Astrocyte (in vitro differentiated cells and primary cell): ENCODE data around the gene ROPN1B. TPM values are rescaled to one million over a fixed set of nuclear protein-coding genes. Genes with fewer than 3 reads are reported as not detected.
A peak's percentile ranks its signal among the peaks of the same experiment; 100 is the strongest.
"Not testable (repeated sequence)": the region's sequence is repeated elsewhere in the genome, so short reads cannot be mapped to it uniquely, and the experiment has no call there.

Source experiments
- DNase-seq: peaks from one replicate; pipeline ENCODE4 v3.0.0-alpha.2; 2010; ENCODE audit warnings: low read depth
- FAIRE-seq: peaks from 2 replicates; lab custom pipeline; 2011; peaks lifted over from hg19 to GRCh38; lab: Jason Lieb, UNC
- H2AFZ ChIP-seq: 2 replicates; pipeline ENCODE4 v1.6.0; 2012; ENCODE audit warnings: low read depth, low read length, inconsistent platforms
- H3K27ac ChIP-seq: 2 replicates; pipeline ENCODE4 v1.5.1; 2011; ENCODE audit warnings: low read depth, low read length, inconsistent platforms
- H3K27me3 ChIP-seq: 2 replicates; pipeline ENCODE4 v1.6.0; 2011; ENCODE audit warnings: low read length, inconsistent platforms; ENCODE audit not compliant: insufficient read depth
- H3K36me3 ChIP-seq: 2 replicates; pipeline ENCODE4 v1.5.1; 2011; ENCODE audit warnings: low read length, inconsistent platforms; ENCODE audit not compliant: insufficient read depth
- H3K4me1 ChIP-seq: 2 replicates; pipeline ENCODE4 v1.5.1; 2011; ENCODE audit warnings: low read length, inconsistent platforms; ENCODE audit not compliant: insufficient read depth
- H3K4me2 ChIP-seq: 2 replicates; pipeline ENCODE4 v1.6.0; 2012; ENCODE audit warnings: low read length, inconsistent platforms
- H3K4me3 ChIP-seq: 2 replicates; pipeline ENCODE4 v1.5.1; 2011; ENCODE audit warnings: low read depth, mild to moderate bottlenecking, low read length, inconsistent platforms; ENCODE audit not compliant: insufficient read depth
- H3K79me2 ChIP-seq: 2 replicates; pipeline ENCODE4 v1.6.0; 2012; ENCODE audit warnings: mild to moderate bottlenecking, low read length, inconsistent platforms; ENCODE audit not compliant: insufficient read depth
- H3K9ac ChIP-seq: 2 replicates; pipeline ENCODE4 v1.6.0; 2012; ENCODE audit warnings: mild to moderate bottlenecking, low read length, inconsistent platforms
- H3K9me3 ChIP-seq: 2 replicates; pipeline ENCODE4 v1.5.1; 2012; ENCODE audit warnings: low read depth, mild to moderate bottlenecking, low read length, inconsistent platforms; ENCODE audit not compliant: insufficient read depth
- H4K20me1 ChIP-seq: 2 replicates; pipeline ENCODE4 v1.6.0; 2012; ENCODE audit warnings: low read length, inconsistent platforms; ENCODE audit not compliant: insufficient read depth
- H3K27ac Mint-ChIP-seq: one replicate; pipeline ENCODE4 v1.8.0; 2021; ENCODE audit warnings: mild to moderate bottlenecking, mixed read lengths; ENCODE audit not compliant: unreplicated experiment
- H3K27me3 Mint-ChIP-seq: one replicate; pipeline ENCODE4 v1.8.0; 2021; ENCODE audit warnings: low read depth, mixed read lengths; ENCODE audit not compliant: unreplicated experiment
- H3K36me3 Mint-ChIP-seq: one replicate; pipeline ENCODE4 v1.8.0; 2021; ENCODE audit warnings: low read depth, mixed read lengths; ENCODE audit not compliant: unreplicated experiment
- H3K4me1 Mint-ChIP-seq: one replicate; pipeline ENCODE4 v1.8.0; 2021; ENCODE audit warnings: low read depth, mixed read lengths; ENCODE audit not compliant: unreplicated experiment
- H3K4me3 Mint-ChIP-seq: one replicate; pipeline ENCODE4 v1.8.0; 2021; ENCODE audit warnings: mild to moderate bottlenecking, moderate library complexity, mixed read lengths; ENCODE audit not compliant: unreplicated experiment
- H3K9me3 Mint-ChIP-seq: one replicate; pipeline ENCODE4 v1.8.0; 2021; ENCODE audit warnings: mild to moderate bottlenecking, mixed read lengths; ENCODE audit not compliant: unreplicated experiment
- EZH2 ChIP-seq: IDR thresholded peaks from 2 replicates; pipeline ENCODE4 v1.6.1; 2012; ENCODE audit warnings: mild to moderate bottlenecking, low read length, inconsistent platforms; ENCODE audit not compliant: insufficient read depth
- total RNA-seq: library from RNA; stranded (reverse); gene quantifications from 2 replicates; pipeline ENCODE4 v1.2.1, GENCODE V29; 2021
- TF ChIP-seq, protein P1 (sequence below): IDR thresholded peaks from 2 replicates; pipeline ENCODE4 v1.5.1; 2011; ENCODE audit warnings: low read depth, mild to moderate bottlenecking, inconsistent platforms, low read length, moderate library complexity; ENCODE audit not compliant: insufficient read depth

Gene ROPN1B
- total RNA-seq, 1 donor from 2014 or later: not detected

GRCh38 chr3:125965505-125965904 is 3.5 kb upstream of the ROPN1B start:
- peaks cover 2% of the 10 kb centered on the region for H3K36me3 Mint-ChIP-seq
- H3K27me3 ChIP-seq: peaks cover 26% of the 10 kb centered on the region
- no peak for DNase-seq

DNA sequence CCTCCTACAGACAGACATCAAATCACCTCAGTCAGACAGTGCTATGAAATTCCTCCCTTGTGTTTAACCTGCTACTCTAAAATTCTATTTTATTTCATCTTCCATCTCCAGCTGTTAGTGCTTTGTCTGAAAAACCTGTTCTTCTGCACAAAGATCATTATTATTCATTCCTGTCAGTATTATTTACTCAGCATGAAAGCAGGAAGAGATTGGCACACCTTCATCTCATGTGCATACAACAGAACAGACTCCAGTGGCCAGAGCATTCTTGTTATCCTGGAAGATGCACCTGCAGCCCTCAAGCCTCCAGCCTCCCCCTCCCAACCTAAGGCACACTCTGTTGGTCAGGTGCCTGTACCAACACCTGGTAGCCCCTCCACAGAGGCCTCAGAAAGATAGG is 1.8 kb upstream of the ROPN1B start:
- no peak overlapping the region for H2AFZ ChIP-seq
- H3K27ac ChIP-seq: no peak overlapping the region
- H3K4me2 ChIP-seq: no peak overlapping the region
- Mint-ChIP-seq H3K27ac (no peak overlapping the region), H3K36me3 (peaks cover 2% of the 10 kb centered on the region), H3K27me3 (peaks cover 24% of the 10 kb centered on the region), H3K9me3 (peaks cover 5% of the 10 kb centered on the region), H3K4me3 (no peak overlapping the region), H3K4me1 (no peaks in the 10 kb centered on the region)
- H3K9ac ChIP-seq: no peak overlapping the region
- TF ChIP-seq EZH2: no peak
- TF ChIP-seq, protein P1, sequence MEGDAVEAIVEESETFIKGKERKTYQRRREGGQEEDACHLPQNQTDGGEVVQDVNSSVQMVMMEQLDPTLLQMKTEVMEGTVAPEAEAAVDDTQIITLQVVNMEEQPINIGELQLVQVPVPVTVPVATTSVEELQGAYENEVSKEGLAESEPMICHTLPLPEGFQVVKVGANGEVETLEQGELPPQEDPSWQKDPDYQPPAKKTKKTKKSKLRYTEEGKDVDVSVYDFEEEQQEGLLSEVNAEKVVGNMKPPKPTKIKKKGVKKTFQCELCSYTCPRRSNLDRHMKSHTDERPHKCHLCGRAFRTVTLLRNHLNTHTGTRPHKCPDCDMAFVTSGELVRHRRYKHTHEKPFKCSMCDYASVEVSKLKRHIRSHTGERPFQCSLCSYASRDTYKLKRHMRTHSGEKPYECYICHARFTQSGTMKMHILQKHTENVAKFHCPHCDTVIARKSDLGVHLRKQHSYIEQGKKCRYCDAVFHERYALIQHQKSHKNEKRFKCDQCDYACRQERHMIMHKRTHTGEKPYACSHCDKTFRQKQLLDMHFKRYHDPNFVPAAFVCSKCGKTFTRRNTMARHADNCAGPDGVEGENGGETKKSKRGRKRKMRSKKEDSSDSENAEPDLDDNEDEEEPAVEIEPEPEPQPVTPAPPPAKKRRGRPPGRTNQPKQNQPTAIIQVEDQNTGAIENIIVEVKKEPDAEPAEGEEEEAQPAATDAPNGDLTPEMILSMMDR: no peak
- H3K79me2 ChIP-seq: no peaks in the 10 kb centered on the region
- H3K4me3 ChIP-seq: no peak overlapping the region
- FAIRE-seq: no peak
- no peaks in the 10 kb centered on the region for H3K9me3 ChIP-seq
- no peaks in the 10 kb centered on the region for H3K36me3 ChIP-seq
- H3K4me1 ChIP-seq: peaks cover 4% of the 10 kb centered on the region
- no peak for DNase-seq
- H3K27me3 ChIP-seq: peaks cover 38% of the 10 kb centered on the region
- no peaks in the 10 kb centered on the region for H4K20me1 ChIP-seq

More at GRCh38 chr3:125965505-125965904, 3.5 kb upstream of the ROPN1B start:
- Histone ChIP-seq H3K79me2 (no peaks in the 10 kb centered on the region), H2AFZ (no peak overlapping the region), H3K27ac (no peak overlapping the region), H4K20me1 (no peaks in the 10 kb centered on the region), H3K4me2 (no peak overlapping the region), H3K9ac (no peak overlapping the region), H3K4me3 (no peak overlapping the region), H3K36me3 (no peaks in the 10 kb centered on the region), H3K4me1 (no peaks in the 10 kb centered on the region), H3K9me3 (no peaks in the 10 kb centered on the region)
- H3K4me3 Mint-ChIP-seq: no peak overlapping the region
- peaks cover 5% of the 10 kb centered on the region for H3K9me3 Mint-ChIP-seq
- peaks cover 15% of the 10 kb centered on the region for H3K27me3 Mint-ChIP-seq
- H3K27ac Mint-ChIP-seq: no peak overlapping the region
- no peaks in the 10 kb centered on the region for H3K4me1 Mint-ChIP-seq
- TF ChIP-seq, protein P1: no peak
- TF ChIP-seq EZH2: no peak
- no peak for FAIRE-seq

GRCh38 chr3:125968121-125968520 is 857 bp upstream of the ROPN1B start:
- H3K36me3 Mint-ChIP-seq, H3K4me3 ChIP-seq, H2AFZ ChIP-seq, H3K36me3 ChIP-seq, H3K9me3 Mint-ChIP-seq, H3K9me3 ChIP-seq, H3K4me2 ChIP-seq, H3K27ac ChIP-seq, H3K4me1 Mint-ChIP-seq, H3K9ac ChIP-seq, H3K27ac Mint-ChIP-seq, H3K4me3 Mint-ChIP-seq, DNase-seq, H4K20me1 ChIP-seq, H3K4me1 ChIP-seq, H3K79me2 ChIP-seq: not testable (repeated sequence)
- H3K27me3 Mint-ChIP-seq: peaks cover 26% of the 10 kb centered on the region
- peak; percentile 63 for FAIRE-seq
- peaks cover 40% of the 10 kb centered on the region for H3K27me3 ChIP-seq
